Fibroblast of villous mesenchyme (primary cell): ENCODE results near the gene FAM217B. TPM values are rescaled to one million over a fixed set of nuclear protein-coding genes. Genes with fewer than 3 reads are reported as not detected.
"Not testable (repeated sequence)": the region's sequence is repeated elsewhere in the genome, so short reads cannot be mapped to it uniquely, and the experiment has no call there.

ENCODE experiments used
- DNase-seq: peaks from one replicate; pipeline ENCODE4 v3.0.0-alpha.2; 2010; ENCODE audit warnings: low read depth
- H3K4me3 ChIP-seq: 2 replicates; pipeline ENCODE4 v1.5.1; 2011; ENCODE audit warnings: low read depth, mild to moderate bottlenecking, low read length
- CTCF ChIP-seq: IDR thresholded peaks from 2 replicates; pipeline ENCODE4 v1.5.1; 2012; ENCODE audit warnings: low read depth, mild to moderate bottlenecking, low read length; ENCODE audit not compliant: insufficient read depth
- total RNA-seq: library from RNA; depleted of rRNA; stranded (reverse); fragments of >200 nt; gene quantifications from 2 replicates; pipeline ENCODE4 v1.2.3, GENCODE V29; 2012

FAM217B gene
- total RNA-seq, 1 donor = 5.6 TPM

- TF ChIP-seq CTCF = no peak
- DNase-seq = no peak
- H3K4me3 ChIP-seq = no peak overlapping the region
Measured at GRCh38 chr20:59954718-59955117, 14.5 kb downstream of the FAM217B start.

- DNase-seq = no peak
- no peak overlapping the region for H3K4me3 ChIP-seq
- TF ChIP-seq CTCF = peak; percentile 21
Measured at GRCh38 chr20:59955131-59955796, 15.1 kb downstream of the FAM217B start.

DNA sequence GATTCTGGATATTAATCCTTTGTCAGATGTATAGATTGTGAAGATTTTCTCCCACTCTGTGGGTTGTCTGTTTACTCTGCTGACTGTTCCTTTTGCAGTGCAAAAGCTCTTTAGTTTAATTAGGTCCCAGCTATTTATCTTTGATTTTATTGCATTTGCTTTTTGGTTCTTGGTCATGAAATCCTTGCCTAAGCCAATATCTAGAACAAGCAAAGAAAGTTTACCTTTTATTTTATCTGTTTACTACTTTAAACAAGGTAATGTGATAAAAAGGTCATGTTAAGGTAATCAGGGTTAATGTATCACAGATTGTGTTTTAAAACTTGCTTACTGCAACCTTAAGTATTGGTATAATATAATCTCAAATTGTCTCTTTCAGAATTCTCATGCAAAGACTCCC is 17.4 kb downstream of the FAM217B start:
- H3K4me3 ChIP-seq, DNase-seq: not testable (repeated sequence)

GRCh38 chr20:59958123-59958522 is 17.9 kb downstream of the FAM217B start, which contains the start of gene CDH26:
Gene CDH26 (plus strand): TSS chr20:59958423. CDS start chr20:59958727, 304 bp downstream.
- no peak within 1 kb of the TSS for H3K4me3 ChIP-seq

GRCh38 chr20:59958626-59959025 is 18.4 kb downstream of the FAM217B start:
- TF ChIP-seq CTCF = no peak
- no peak for DNase-seq
- no peak overlapping the region for H3K4me3 ChIP-seq

More at GRCh38 chr20:59958123-59958522, 17.9 kb downstream of the FAM217B start, which contains the start of gene CDH26:
- TF ChIP-seq CTCF = no peak
- DNase-seq = no peak

- no peak for TF ChIP-seq CTCF
- H3K4me3 ChIP-seq = no peak overlapping the region
- no peak for DNase-seq
Measured at GRCh38 chr20:59961423-59961822, 21.2 kb downstream of the FAM217B start.

GRCh38 chr20:59962155-59962554 is 22.0 kb downstream of the FAM217B start:
- no peak for DNase-seq
- no peak for TF ChIP-seq CTCF
- H3K4me3 ChIP-seq = no peak overlapping the region
